ENCODE results near the gene PILRA. TPM values are rescaled to one million over a fixed set of nuclear protein-coding genes. Genes with fewer than 3 reads are reported as not detected.
"Not testable (repeated sequence)": the region's sequence is repeated elsewhere in the genome, so short reads cannot be mapped to it uniquely, and the experiment has no call there.

Gene PILRA
- total RNA-seq = 3.9 and 5.3 TPM in 2 replicates
- long read RNA-seq, partial matches to known transcripts = 0 of 2 reads
- long read RNA-seq, other reads (novel, unspliced or antisense) = 2 of 2 reads

GRCh38 chr7:100373261-100373831 is at the start of gene PILRA:
Gene PILRA, plus strand, starts transcription at chr7:100373487. Its CDS starts 170 bp downstream, at chr7:100373657.
- H3K9me3 Mint-ChIP-seq (ENCODE audit: low read depth) = no peaks in the 10 kb centered on the region
- DNase-seq (ENCODE audit: low spot score, unreplicated experiment) = no peak
- peaks cover under 1% of the 10 kb centered on the region for H3K36me3 Mint-ChIP-seq (ENCODE audit: insufficient read depth)
- H3K27ac Mint-ChIP-seq = no peak within 1 kb of the TSS
- H3K4me3 Mint-ChIP-seq (ENCODE audit: low read depth) = no peak within 1 kb of the TSS
- no peaks in the 10 kb centered on the region for H3K27me3 Mint-ChIP-seq
- H3K4me1 Mint-ChIP-seq (ENCODE audit: low read depth) = no peaks in the 10 kb centered on the region
- TF ChIP-seq, protein P1, sequence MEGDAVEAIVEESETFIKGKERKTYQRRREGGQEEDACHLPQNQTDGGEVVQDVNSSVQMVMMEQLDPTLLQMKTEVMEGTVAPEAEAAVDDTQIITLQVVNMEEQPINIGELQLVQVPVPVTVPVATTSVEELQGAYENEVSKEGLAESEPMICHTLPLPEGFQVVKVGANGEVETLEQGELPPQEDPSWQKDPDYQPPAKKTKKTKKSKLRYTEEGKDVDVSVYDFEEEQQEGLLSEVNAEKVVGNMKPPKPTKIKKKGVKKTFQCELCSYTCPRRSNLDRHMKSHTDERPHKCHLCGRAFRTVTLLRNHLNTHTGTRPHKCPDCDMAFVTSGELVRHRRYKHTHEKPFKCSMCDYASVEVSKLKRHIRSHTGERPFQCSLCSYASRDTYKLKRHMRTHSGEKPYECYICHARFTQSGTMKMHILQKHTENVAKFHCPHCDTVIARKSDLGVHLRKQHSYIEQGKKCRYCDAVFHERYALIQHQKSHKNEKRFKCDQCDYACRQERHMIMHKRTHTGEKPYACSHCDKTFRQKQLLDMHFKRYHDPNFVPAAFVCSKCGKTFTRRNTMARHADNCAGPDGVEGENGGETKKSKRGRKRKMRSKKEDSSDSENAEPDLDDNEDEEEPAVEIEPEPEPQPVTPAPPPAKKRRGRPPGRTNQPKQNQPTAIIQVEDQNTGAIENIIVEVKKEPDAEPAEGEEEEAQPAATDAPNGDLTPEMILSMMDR (IDR thresholded peaks at IDR 0.05; ENCODE audit: unreplicated experiment) = no peak

DNA sequence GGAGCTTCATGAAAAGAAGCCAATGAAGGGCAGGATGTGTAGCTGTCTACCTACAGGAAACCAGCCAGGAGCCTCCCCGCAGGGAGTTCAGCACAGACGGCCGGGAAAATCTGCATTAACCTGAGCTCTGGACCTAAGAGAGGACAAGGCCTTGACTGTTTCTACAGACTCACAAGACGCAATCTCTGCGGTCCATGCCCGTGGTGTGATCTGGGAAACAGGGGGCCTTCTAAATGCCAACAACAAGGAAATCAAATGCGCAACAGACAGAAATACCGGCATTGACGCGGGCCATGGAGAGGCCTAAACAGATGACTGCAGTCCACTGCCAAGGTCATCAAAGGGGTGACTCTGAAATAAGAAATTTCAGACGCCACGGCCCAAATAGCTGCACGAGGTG is 49.1 kb upstream of the PILRA start:
- H3K4me1 Mint-ChIP-seq (ENCODE audit: low read depth); H3K9me3 Mint-ChIP-seq (ENCODE audit: low read depth); H3K4me3 Mint-ChIP-seq (ENCODE audit: low read depth); DNase-seq (ENCODE audit: low spot score, unreplicated experiment); H3K27me3 Mint-ChIP-seq; H3K27ac Mint-ChIP-seq: not testable (repeated sequence)
- peaks cover 11% of the 10 kb centered on the region for H3K36me3 Mint-ChIP-seq (ENCODE audit: insufficient read depth)

DNA sequence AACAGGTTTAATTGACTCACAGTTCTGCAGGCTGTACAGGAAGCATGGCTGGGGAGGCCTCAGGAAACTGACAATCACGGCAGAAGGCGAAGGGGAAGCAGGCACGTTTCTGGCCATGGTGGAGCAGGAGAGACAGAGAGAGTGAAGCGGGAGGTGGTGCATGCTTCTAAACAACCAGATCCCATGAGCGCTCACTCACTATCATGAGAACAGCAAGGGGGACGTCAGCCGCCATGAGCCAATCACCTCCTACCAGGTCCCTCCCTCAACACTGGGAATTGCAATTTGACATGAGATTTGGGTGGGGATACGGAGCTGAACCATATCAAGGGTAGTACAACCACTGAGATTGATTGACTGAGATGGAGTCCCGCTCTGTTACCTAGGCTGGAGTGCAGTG is 47.6 kb upstream of the PILRA start:
- H3K27ac Mint-ChIP-seq; H3K4me1 Mint-ChIP-seq (ENCODE audit: low read depth); H3K9me3 Mint-ChIP-seq (ENCODE audit: low read depth); H3K27me3 Mint-ChIP-seq; DNase-seq (ENCODE audit: low spot score, unreplicated experiment); H3K4me3 Mint-ChIP-seq (ENCODE audit: low read depth): not testable (repeated sequence)
- H3K36me3 Mint-ChIP-seq (ENCODE audit: insufficient read depth) = peaks cover 11% of the 10 kb centered on the region

DNA sequence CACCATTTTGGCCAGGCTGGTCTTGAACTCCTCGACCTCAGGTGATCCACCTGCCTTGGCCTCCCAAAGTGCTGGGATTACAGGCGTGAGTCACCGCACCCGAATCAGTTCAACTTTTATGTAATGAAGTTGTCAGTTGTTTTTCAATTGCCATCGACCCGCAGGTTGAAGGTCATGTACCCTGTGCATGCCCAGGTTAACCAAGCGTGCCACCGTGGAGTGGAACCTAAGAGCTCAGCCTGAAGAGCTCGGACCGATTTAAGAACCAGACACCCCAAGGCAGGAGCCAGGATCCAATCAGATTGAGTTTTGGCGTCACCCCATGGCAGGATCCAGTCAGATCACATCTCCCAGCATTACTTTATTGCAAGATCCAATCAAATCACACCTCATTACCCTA is 46.4 kb upstream of the PILRA start:
- H3K9me3 Mint-ChIP-seq (ENCODE audit: low read depth); H3K4me3 Mint-ChIP-seq (ENCODE audit: low read depth); H3K36me3 Mint-ChIP-seq (ENCODE audit: insufficient read depth); H3K27ac Mint-ChIP-seq; H3K27me3 Mint-ChIP-seq; DNase-seq (ENCODE audit: low spot score, unreplicated experiment); H3K4me1 Mint-ChIP-seq (ENCODE audit: low read depth): not testable (repeated sequence)

DNA sequence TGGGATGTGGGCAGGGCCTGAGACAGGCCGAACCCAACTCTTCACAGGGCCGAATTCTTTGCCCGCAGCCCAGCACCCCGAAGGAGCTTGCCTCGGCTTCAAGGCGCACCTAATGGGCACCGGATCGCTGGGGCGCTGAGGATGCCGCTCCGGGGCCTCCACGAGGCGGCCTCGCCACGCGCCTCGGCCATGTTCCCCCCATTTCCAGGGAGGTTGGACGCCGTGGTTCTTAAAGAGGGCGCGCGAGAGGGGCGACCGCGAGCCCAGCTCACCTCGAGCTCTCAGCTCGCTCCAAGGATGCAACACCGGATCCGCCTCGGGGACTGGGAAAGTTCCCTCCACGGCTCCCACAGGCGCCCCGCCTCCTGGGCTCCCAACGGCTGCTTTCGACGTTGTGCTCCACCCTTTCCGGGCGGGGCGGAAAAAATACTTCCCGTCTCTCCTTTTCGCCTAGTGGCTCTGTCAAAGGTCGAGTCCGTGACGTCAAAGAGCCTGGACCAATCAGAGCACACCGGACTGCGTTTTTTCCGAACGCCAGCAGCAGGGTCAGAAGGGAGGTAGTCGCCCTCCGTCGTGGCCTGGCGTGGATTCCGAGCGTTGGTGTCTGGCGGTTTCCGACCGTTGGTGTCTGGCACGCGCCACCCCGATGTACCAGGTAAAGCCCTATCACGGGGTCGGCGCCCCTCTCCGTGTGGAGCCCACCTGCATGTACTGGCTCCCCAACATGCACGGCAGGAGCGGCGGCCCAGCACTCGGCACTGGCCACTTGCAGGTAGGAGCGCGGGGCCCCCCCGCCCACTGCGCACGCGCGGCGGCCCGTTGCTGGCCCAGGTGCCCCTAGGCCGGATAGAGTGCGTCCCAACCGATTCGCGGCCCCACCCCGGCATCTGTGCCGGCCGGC is 37.5 kb upstream of the PILRA start:
- not testable (repeated sequence) for H3K9me3 Mint-ChIP-seq (ENCODE audit: low read depth); H3K4me1 Mint-ChIP-seq (ENCODE audit: low read depth); H3K27me3 Mint-ChIP-seq; H3K36me3 Mint-ChIP-seq (ENCODE audit: insufficient read depth)
- peak; percentile 81 for DNase-seq (ENCODE audit: low spot score, unreplicated experiment)
- peak overlapping the region; percentile 99 for H3K27ac Mint-ChIP-seq
- peak overlapping the region; percentile 93 for H3K4me3 Mint-ChIP-seq (ENCODE audit: low read depth)

- H3K27ac Mint-ChIP-seq = peak overlapping the region; percentile 49
- H3K4me1 Mint-ChIP-seq (ENCODE audit: low read depth); H3K9me3 Mint-ChIP-seq (ENCODE audit: low read depth): not testable (repeated sequence)
Measured at GRCh38 chr7:100338083-100338696, 35.1 kb upstream of the PILRA start.

GRCh38 chr7:100341286-100341685 is 32.0 kb upstream of the PILRA start:
- DNase-seq (ENCODE audit: low spot score, unreplicated experiment); H3K9me3 Mint-ChIP-seq (ENCODE audit: low read depth); H3K4me1 Mint-ChIP-seq (ENCODE audit: low read depth); H3K27ac Mint-ChIP-seq; H3K4me3 Mint-ChIP-seq (ENCODE audit: low read depth); H3K27me3 Mint-ChIP-seq: not testable (repeated sequence)
- H3K36me3 Mint-ChIP-seq (ENCODE audit: insufficient read depth) = peaks cover 11% of the 10 kb centered on the region

More at GRCh38 chr7:100338083-100338696, 35.1 kb upstream of the PILRA start:
- H3K4me3 Mint-ChIP-seq (ENCODE audit: low read depth) = peak overlapping the region; percentile 40
- H3K27me3 Mint-ChIP-seq; DNase-seq (ENCODE audit: low spot score, unreplicated experiment); H3K36me3 Mint-ChIP-seq (ENCODE audit: insufficient read depth): not testable (repeated sequence)

GRCh38 chr7:100342765-100343164 is 30.5 kb upstream of the PILRA start:
- Mint-ChIP-seq H3K9me3 (ENCODE audit: low read depth) (no peaks in the 10 kb centered on the region), H3K36me3 (ENCODE audit: insufficient read depth) (peaks cover 13% of the 10 kb centered on the region), H3K4me1 (ENCODE audit: low read depth) (peaks cover 4% of the 10 kb centered on the region), H3K27ac (no peak overlapping the region), H3K27me3 (no peaks in the 10 kb centered on the region), H3K4me3 (ENCODE audit: low read depth) (no peak overlapping the region)
- DNase-seq (ENCODE audit: low spot score, unreplicated experiment) = no peak
- TF ChIP-seq, protein P1 (IDR thresholded peaks at IDR 0.05; ENCODE audit: unreplicated experiment) = no peak

DNA sequence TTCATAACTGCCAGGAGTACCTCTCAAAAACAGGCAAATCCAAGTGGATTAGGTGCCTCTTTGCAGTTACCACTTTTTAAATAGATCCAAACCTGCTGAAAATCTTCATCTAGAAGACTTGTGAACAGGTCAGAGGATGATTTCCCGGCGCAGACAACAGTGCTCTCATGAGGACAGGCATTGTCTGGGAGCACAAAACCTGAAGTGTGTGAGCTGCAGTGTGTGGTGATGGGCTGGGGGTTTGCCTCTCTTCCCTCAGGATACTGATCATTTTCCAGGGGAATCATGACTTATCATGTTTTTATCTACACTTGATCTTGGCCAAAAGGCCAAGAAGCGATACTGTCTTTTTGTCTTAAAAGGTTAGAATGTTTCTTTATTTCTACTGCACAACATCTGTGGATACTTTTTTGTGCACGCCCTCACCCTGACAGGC is 29.1 kb upstream of the PILRA start:
- H3K36me3 Mint-ChIP-seq (ENCODE audit: insufficient read depth) = peaks cover 13% of the 10 kb centered on the region
- not testable (repeated sequence) for H3K4me1 Mint-ChIP-seq (ENCODE audit: low read depth); H3K27me3 Mint-ChIP-seq; H3K4me3 Mint-ChIP-seq (ENCODE audit: low read depth); DNase-seq (ENCODE audit: low spot score, unreplicated experiment); H3K9me3 Mint-ChIP-seq (ENCODE audit: low read depth); H3K27ac Mint-ChIP-seq
